Small intestine (tissue), 7 donors: ENCODE data around the gene PHETA1. TPM values are rescaled to one million over a fixed set of nuclear protein-coding genes. Genes with fewer than 3 reads are reported as not detected.

Experiments
- DNase-seq, 2 donors: peaks; one replicate each; pipeline versions ENCODE4 v3.0.0 to v3.0.0-alpha.2; 2013
- FAIRE-seq: peaks from 2 replicates; lab custom pipeline; 2012; peaks lifted over from hg19 to GRCh38; lab: Jason Lieb, UNC
- H3K27ac ChIP-seq, 3 donors: one replicate each; pipeline ENCODE4 v1.5.1; 2013; ENCODE audit warnings: low read length in 2 of 3, mild to moderate bottlenecking in 2 of 3, control low read depth in 1 of 3, inconsistent platforms in 1 of 3, low read depth in 1 of 3, moderate library complexity in 1 of 3
- H3K27me3 ChIP-seq, 3 donors: one replicate each; pipeline ENCODE4 v1.6.1; 2013; ENCODE audit warnings: low read length in 3 of 3, inconsistent platforms in 1 of 3; ENCODE audit not compliant: control insufficient read depth in 3 of 3, insufficient read depth in 3 of 3
- H3K36me3 ChIP-seq, 3 donors: one replicate each; pipeline ENCODE4 v1.6.1; 2013; ENCODE audit warnings: low read length in 3 of 3, inconsistent platforms in 1 of 3, low read depth in 1 of 3, mild to moderate bottlenecking in 1 of 3, moderate library complexity in 1 of 3; ENCODE audit not compliant: control insufficient read depth in 3 of 3, insufficient read depth in 2 of 3
- H3K4me1 ChIP-seq, 3 donors: one replicate each; pipeline ENCODE4 v1.6.1; 2013; ENCODE audit warnings: low read length in 2 of 3, inconsistent platforms in 1 of 3, low read depth in 1 of 3, mild to moderate bottlenecking in 1 of 3, moderate library complexity in 1 of 3; ENCODE audit not compliant: control insufficient read depth in 3 of 3, insufficient read depth in 2 of 3
- H3K4me3 ChIP-seq, 3 donors: one replicate each; pipeline ENCODE4 v1.5.1; 2013; ENCODE audit warnings: low read length in 3 of 3, control low read depth in 1 of 3, inconsistent platforms in 1 of 3, low read depth in 1 of 3, mild to moderate bottlenecking in 1 of 3, moderate library complexity in 1 of 3
- H3K9me3 ChIP-seq, 2 donors: one replicate each; pipeline ENCODE4 v1.6.1; 2013; ENCODE audit warnings: low read depth in 1 of 2, low read length in 1 of 2; ENCODE audit not compliant: control insufficient read depth in 2 of 2, insufficient read depth in 1 of 2
- WGBS, 3 donors: extraction: QIAGEN DNeasy Blood & Tissue Kit; methylation state at CpG; one replicate each; pipeline ENCODE4 v1.1.7; 2013; 5-methylcytosine and 5-hydroxymethylcytosine counted together
- polyA plus RNA-seq, 4 donors: library from polyadenylated mRNA; stranded (reverse) in 3 of 4; unstranded in 1 of 4; fragments of 200-250 nt in 3 of 4; fragments of 120-200 nt in 1 of 4; gene quantifications; one replicate each; pipeline versions ENCODE4 v1.2.1 to v1.2.3, GENCODE V29; 2013
- donor health status: healthy with polysubstance abuse.
- donor health status: control.
- donor health status: control.
- donor health status: Bipolar disorder and iron deficiency.
- donor health status: healthy.

Gene PHETA1
- polyA plus RNA-seq, 4 donors: 37.3 to 87.1 (median 46.0) TPM

DNA sequence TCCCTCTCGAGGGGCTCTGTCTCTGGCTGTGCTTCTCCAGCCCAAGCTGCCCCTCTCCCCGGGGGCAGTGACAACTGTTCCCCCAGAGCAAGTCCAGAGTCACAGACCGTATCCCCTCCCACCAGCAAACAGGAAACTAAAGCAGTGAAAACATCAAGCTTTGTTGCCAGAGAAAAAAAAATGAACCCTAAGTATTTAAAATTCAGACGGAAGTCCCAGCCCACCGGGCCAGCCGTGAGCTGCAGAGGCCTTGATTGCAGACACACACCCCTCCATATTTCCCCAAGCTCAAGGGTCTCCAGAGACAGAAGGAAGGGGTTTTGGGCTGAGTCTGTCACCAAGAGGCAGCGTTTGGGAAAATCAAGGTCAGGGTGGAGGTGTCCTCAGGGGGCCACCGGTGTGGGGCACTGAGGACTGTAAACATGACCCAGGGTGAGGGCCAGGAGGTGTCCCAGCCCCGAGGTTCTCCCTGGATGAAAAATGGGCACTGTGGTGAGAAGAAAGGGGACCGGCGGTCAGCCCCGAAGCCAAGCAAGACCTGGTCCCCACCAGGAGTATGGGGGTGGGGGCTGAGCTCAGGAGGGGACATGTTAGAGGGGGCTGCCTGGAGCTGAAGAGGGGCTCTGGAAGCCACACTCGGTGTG, 7.7 kb downstream of the PHETA1 start:
- Histone ChIP-seq H3K4me3 (no peak overlapping the region), H3K27ac (no peak overlapping the region), H3K4me1 (peaks cover 0 to 10% (median 2%) of the 10 kb centered on the region in 3 donors), H3K9me3 (no peaks in the 10 kb centered on the region), H3K36me3 (peaks cover 11 to 56% (median 11%) of the 10 kb centered on the region in 3 donors), H3K27me3 (no peaks in the 10 kb centered on the region)
- FAIRE-seq (no peak), DNase-seq (no peak)
- 53 to 67% (median 59%) methylated on average over 11 to 13 of the region's 13 CpGs for WGBS, 3 donors

DNA sequence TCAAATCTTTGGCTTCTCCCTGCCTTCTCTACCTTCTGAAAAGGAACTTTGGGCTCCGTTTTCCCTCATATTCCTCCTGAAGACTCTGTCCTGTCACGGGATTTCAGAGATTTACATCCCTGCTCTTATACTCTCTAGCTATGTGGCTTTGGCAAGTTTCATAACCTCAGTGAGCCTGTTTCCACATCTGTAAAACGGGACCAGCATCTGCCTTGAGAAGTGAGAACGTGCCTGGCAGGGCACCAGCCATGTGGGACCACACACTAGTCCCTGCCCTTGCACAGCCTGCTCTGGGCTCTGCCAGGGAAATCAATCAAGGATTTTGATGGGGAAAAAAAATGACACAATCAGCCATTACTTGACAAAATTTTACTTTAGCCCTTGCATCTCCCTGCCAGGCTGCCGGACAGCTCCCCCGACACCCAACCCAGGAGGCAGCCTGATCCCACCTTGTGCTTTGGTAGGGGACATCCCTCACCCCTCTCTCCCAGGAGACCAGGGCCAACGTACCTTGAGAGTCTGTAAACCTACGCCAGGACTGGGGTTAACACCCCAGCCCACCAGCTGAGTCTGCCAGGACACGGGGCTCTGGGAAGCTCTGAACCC, 8.5 kb downstream of the PHETA1 start:
- Histone ChIP-seq H3K4me1 (peaks cover 0 to 8% (median 2%) of the 10 kb centered on the region in 3 donors), H3K4me3 (no peak overlapping the region), H3K27ac (no peak overlapping the region), H3K27me3 (no peaks in the 10 kb centered on the region), H3K36me3 (peaks cover 10 to 50% (median 11%) of the 10 kb centered on the region in 3 donors), H3K9me3 (no peaks in the 10 kb centered on the region)
- FAIRE-seq: no peak
- DNase-seq: no peak
- 54 to 67% (median 57%) methylated on average over 9 of the region's 9 CpGs for WGBS, 3 donors

DNA sequence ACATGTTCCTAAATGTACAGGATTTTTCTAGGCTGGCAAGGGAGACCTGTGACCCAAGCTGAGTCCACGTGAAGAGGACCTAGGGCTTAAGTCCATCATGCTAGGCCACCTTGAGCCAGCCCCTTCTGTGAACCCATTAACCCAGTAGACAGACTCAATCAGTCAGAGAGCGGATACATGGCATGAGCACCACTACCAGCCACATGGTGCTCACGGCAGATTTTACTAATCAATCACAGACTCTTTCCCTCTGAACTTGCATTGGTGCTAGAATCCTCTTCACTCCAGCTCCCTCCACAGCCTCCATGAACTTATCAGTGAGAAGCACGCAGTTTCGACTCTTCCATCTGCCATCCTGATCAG, 9.0 kb downstream of the PHETA1 start:
- WGBS, 3 donors: 15 to 53% (median 37%) methylated on average over 5 of the region's 5 CpGs
- peaks cover 0 to 3% (median under 1%) of the 10 kb centered on the region in 3 donors for H3K4me1 ChIP-seq
- FAIRE-seq (no peak), DNase-seq (peak; percentile 31 to 37)
- no peak overlapping the region for H3K27ac ChIP-seq
- H3K4me3 ChIP-seq: no peak overlapping the region
- peaks cover 10 to 45% (median 10%) of the 10 kb centered on the region in 3 donors for H3K36me3 ChIP-seq
- H3K9me3 ChIP-seq: no peaks in the 10 kb centered on the region
- H3K27me3 ChIP-seq: no peaks in the 10 kb centered on the region

DNA sequence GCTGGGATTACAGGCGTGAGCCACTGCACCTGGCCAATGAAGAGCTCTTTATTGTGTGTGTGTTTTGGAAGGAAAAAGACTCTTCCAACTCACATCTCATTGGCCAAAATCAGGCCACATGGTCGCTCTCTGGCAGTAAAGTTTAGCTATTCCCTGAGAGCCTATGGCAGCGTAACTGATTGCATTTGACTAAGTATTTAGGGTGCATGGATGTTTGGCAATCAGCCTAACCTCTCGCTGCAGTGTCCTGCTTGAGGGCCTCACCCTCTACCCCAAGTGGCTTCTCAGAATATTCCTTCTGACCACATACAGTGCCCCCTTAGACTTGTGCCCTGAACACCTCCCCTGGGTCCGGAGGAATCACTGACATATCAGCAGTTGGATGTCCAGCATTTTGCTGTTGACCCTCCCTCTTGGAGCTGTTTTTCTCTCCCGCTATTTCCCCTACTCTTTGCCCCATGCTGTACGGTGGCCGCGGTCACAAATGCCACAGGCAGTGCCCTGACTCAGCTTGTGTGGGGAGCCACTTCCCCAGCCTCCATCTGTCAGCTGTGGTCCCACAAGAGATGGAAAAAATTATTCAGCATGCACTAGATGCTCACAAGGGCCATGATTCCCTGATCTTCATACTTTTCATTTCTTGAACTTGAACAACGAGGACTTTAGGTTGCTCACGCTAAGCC, 9.5 kb downstream of the PHETA1 start:
- peaks cover 8 to 40% (median 10%) of the 10 kb centered on the region in 3 donors for H3K36me3 ChIP-seq
- peak in 1 of 2 donors; percentile 10 for DNase-seq
- no peak overlapping the region for H3K4me3 ChIP-seq
- peaks cover 0 to 2% of the 10 kb centered on the region in 2 donors for H3K9me3 ChIP-seq
- no peak for FAIRE-seq
- WGBS, 3 donors: 20 to 47% (median 27%) methylated on average over 11 of the region's 11 CpGs
- H3K4me1 ChIP-seq: no peaks in the 10 kb centered on the region
- no peak overlapping the region for H3K27ac ChIP-seq
- no peaks in the 10 kb centered on the region for H3K27me3 ChIP-seq

DNA sequence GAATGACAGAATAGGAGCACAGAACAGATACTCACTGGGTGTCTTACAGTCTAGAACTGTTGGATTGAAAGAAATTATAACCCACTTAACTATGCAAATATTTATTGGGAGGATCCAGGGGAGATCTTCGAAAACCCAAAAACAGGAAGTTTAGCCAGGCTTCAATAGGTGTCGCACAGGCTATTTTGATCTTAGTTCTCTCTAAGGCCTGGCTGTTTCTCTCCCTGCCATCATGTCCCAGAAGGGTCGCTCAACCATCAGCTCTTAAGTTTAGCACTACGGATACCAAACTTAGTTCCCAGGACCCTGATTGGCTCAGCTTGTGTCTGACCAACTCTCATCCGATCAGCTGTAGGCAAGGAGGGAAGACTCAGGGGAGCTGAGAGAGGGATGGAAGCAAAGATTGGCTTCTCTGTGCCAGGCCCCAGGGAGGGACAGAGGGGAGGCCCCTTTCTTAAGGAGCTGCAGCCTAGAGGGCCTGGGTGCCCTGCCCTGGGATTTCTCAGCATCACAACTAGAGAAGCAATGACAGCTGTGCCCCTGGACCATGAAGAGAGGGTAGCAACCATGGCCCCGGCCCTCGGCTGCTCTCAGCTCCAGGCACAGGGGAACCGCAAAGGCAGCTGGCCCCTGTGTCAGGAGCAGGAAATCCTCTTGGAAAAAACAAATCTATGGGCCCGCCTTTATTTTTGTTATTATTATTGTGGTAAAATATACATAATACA, 13.5 kb downstream of the PHETA1 start:
- Histone ChIP-seq H3K9me3 (peaks cover 0 to 3% of the 10 kb centered on the region in 2 donors), H3K4me3 (no peak overlapping the region), H3K27ac (no peak overlapping the region), H3K4me1 (no peaks in the 10 kb centered on the region), H3K36me3 (peaks cover 0 to under 1% (median 0%) of the 10 kb centered on the region in 3 donors), H3K27me3 (no peaks in the 10 kb centered on the region)
- FAIRE-seq: no peak
- 77 to 91% (median 86%) methylated on average over 9 of the region's 9 CpGs for WGBS, 3 donors
- DNase-seq: no peak

DNA sequence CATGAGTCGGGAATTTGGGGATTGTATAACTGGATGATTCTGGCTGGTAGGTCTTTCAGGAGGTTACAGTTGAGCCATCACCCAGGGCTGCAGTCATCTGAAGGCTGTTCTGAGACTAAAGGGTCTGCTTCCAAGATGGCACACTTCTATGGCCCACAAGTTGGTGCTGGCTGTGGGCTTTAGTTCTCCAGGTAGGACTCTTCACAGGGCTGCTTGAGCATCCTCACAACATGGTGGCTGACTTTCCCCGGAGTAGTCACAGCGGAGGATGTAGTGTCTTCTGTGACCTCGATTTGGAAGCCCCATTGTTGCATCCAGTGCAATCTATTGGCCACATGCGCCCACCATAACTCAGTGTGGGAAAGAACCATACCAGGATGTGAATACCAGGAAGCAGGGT, 14.4 kb downstream of the PHETA1 start:
- no peaks in the 10 kb centered on the region for H3K4me1 ChIP-seq
- WGBS, 3 donors: 83 to 92% (median 90%) methylated on average over 5 of the region's 5 CpGs
- no peak for FAIRE-seq

DNA sequence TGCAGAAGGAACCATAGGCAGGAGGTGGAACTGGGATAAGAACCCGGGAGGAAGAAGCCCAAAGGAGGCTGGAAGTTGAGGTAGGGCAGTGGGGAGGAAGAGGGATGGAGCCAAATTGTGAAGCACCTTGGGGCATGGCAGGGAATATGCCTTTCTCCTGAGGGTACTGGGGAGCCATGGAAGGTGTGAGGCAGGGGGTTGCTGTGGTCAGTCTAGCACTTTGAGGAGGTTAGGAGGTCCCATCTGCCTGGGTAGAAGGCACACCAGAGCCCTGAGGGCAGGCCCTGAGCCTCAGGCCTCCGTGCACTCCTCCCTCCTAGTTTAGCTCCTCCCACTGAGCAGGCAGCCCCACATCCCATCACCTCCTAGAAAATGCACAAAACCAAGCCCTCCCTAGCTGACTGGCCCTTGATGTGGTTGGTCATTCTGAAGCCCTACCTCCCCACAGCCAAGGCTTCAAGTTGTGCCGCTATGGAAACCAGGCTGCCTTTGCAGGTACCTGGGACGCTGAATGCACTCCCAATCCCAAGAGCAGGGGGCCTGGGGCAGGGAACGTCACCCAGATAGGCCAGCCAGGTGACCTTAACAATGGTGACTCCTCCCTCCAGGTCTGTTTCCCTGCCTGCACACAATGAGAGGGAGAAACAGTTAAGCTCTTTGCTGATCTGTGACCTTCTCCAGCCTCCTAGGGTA, 15.1 kb downstream of the PHETA1 start:
- Histone ChIP-seq H3K27me3 (no peaks in the 10 kb centered on the region), H3K9me3 (peaks cover 0 to 7% of the 10 kb centered on the region in 2 donors), H3K27ac (no peak overlapping the region), H3K4me1 (no peaks in the 10 kb centered on the region), H3K36me3 (no peaks in the 10 kb centered on the region), H3K4me3 (no peak overlapping the region)
- DNase-seq (no peak), FAIRE-seq (no peak)
- 72 to 78% (median 78%) methylated on average over 4 to 5 of the region's 5 CpGs for WGBS, 3 donors

More for the DNA sequence above, 14.4 kb downstream of the PHETA1 start:
- Histone ChIP-seq H3K27ac (no peak overlapping the region), H3K9me3 (peaks cover 0 to 3% of the 10 kb centered on the region in 2 donors), H3K4me3 (no peak overlapping the region), H3K36me3 (no peaks in the 10 kb centered on the region), H3K27me3 (no peaks in the 10 kb centered on the region)
- no peak for DNase-seq
